Uterus (tissue), 4 donors: Measurements from ENCODE around the gene GSS. TPM values are rescaled to one million over a fixed set of nuclear protein-coding genes. Genes with fewer than 3 reads are reported as not detected.

Experiments used
- DNase-seq, 2 donors: peaks; one replicate each; pipeline ENCODE4 v3.0.0-alpha.2; 2019 to 2020
- H3K27ac ChIP-seq, 2 donors: fragments of 200-600 bp; sonication (generic); 1 replicate in 1 of 2; 2 replicates in 1 of 2; pipeline ENCODE4 v1.5.1; 2016 to 2018
- H3K27me3 ChIP-seq, 2 donors: fragments of 200-600 bp; sonication (generic); one replicate each; pipeline ENCODE4 v1.5.1; 2018 to 2019; ENCODE audit warnings: control low read depth in 1 of 2
- H3K36me3 ChIP-seq, 2 donors: fragments of 200-600 bp; sonication (generic); one replicate each; pipeline ENCODE4 v1.5.1; 2019; ENCODE audit warnings: control low read depth in 1 of 2
- H3K4me1 ChIP-seq, 2 donors: fragments of 200-600 bp; sonication (generic); one replicate each; pipeline ENCODE4 v1.5.1; 2018 to 2019; ENCODE audit warnings: control low read depth in 1 of 2
- H3K4me3 ChIP-seq, 2 donors: fragments of 200-600 bp; sonication (generic); 1 replicate in 1 of 2; 2 replicates in 1 of 2; pipeline ENCODE4 v1.5.1; 2018 to 2019; ENCODE audit warnings: mild to moderate bottlenecking in 1 of 2
- H3K9me3 ChIP-seq, 2 donors: fragments of 200-600 bp; sonication (generic); one replicate each; pipeline ENCODE4 v1.5.1; 2019; ENCODE audit warnings: control low read depth in 1 of 2
- CTCF ChIP-seq, 4 experiments: fragments of 200-600 bp in 2 of 4; fragments of 450-650 bp in 2 of 4; sonication (generic) in 2 of 4; IDR thresholded peaks; one replicate each; pipeline ENCODE4 v1.5.1; 2016 to 2019; ENCODE audit warnings: antibody characterized with exemption in 4 of 4, mild to moderate bottlenecking in 2 of 4, moderate library complexity in 1 of 4
- POLR2A ChIP-seq, 2 donors: fragments of 450-650 bp; IDR thresholded peaks; one replicate each; pipeline ENCODE4 v1.6.1; 2016; ENCODE audit warnings: antibody characterized with exemption in 2 of 2, mild to moderate bottlenecking in 1 of 2, moderate library complexity in 1 of 2
- intact Hi-C: fragments of 100-400 bp; cut with DNase I; formaldehyde crosslinking; loops from one replicate; pipeline ENCODE4 v1.15.1; 2023; ENCODE audit warnings: low total_unique reads
- total RNA-seq, 4 donors: library from RNA; depleted of rRNA in 3 of 4; stranded (reverse); fragments of >200 nt in 3 of 4; gene quantifications; one replicate each; pipeline versions ENCODE4 v1.1.0 to v1.2.4, GENCODE V29; 2014 to 2023
- donor health status: DM: yes; HTN: yes; CAD: no.

Gene GSS
- total RNA-seq, 4 donors from 2014 or later = 3.8 to 47.2 (median 16.5) TPM

GRCh38 chr20:35002426-35003210 lies 47.0 kb upstream of the GSS start:
- DNase-seq = no peak
- Histone ChIP-seq H3K36me3 (no peaks in the 10 kb centered on the region), H3K27me3 (no peaks in the 10 kb centered on the region), H3K9me3 (no peaks in the 10 kb centered on the region), H3K4me1 (no peaks in the 10 kb centered on the region), H3K4me3 (no peak overlapping the region), H3K27ac (no peak overlapping the region)
- intact Hi-C loops = no loop called here
- TF ChIP-seq CTCF (IDR thresholded peaks at IDR 0.05) = no peak
- no peak for TF ChIP-seq POLR2A (IDR thresholded peaks at IDR 0.05)

GRCh38 chr20:35001596-35002362 lies 46.2 kb upstream of the GSS start:
- no peaks in the 10 kb centered on the region for H3K36me3 ChIP-seq
- intact Hi-C loops = no loop called here
- no peaks in the 10 kb centered on the region for H3K4me1 ChIP-seq
- H3K9me3 ChIP-seq = no peaks in the 10 kb centered on the region
- H3K4me3 ChIP-seq = no peak overlapping the region
- no peak for TF ChIP-seq POLR2A (IDR thresholded peaks at IDR 0.05)
- no peak for TF ChIP-seq CTCF (IDR thresholded peaks at IDR 0.05)
- H3K27me3 ChIP-seq = no peaks in the 10 kb centered on the region
- DNase-seq = no peak
- H3K27ac ChIP-seq = no peak overlapping the region

GRCh38 chr20:35000922-35001595 lies 45.5 kb upstream of the GSS start:
- Histone ChIP-seq H3K9me3 (no peaks in the 10 kb centered on the region), H3K4me3 (no peak overlapping the region), H3K27ac (no peak overlapping the region), H3K36me3 (no peaks in the 10 kb centered on the region), H3K4me1 (no peaks in the 10 kb centered on the region), H3K27me3 (no peaks in the 10 kb centered on the region)
- intact Hi-C loops = no loop called here
- no peak for TF ChIP-seq POLR2A (IDR thresholded peaks at IDR 0.05)
- no peak for DNase-seq

- intact Hi-C loops = no loop called here
- H3K4me1 ChIP-seq = no peaks in the 10 kb centered on the region
- no peaks in the 10 kb centered on the region for H3K36me3 ChIP-seq
- no peak overlapping the region for H3K4me3 ChIP-seq
- no peak overlapping the region for H3K27ac ChIP-seq
- H3K27me3 ChIP-seq = no peaks in the 10 kb centered on the region
- no peak for TF ChIP-seq POLR2A (IDR thresholded peaks at IDR 0.05)
- TF ChIP-seq CTCF (IDR thresholded peaks at IDR 0.05) = no peak
- H3K9me3 ChIP-seq = no peaks in the 10 kb centered on the region
- DNase-seq = no peak
Observed at GRCh38 chr20:35000311-35000921, 44.8 kb upstream of the GSS start.

GRCh38 chr20:34999782-35000181 lies 44.2 kb upstream of the GSS start:
- Histone ChIP-seq H3K9me3 (no peaks in the 10 kb centered on the region), H3K27me3 (no peaks in the 10 kb centered on the region), H3K4me1 (no peaks in the 10 kb centered on the region), H3K27ac (no peak overlapping the region), H3K36me3 (no peaks in the 10 kb centered on the region), H3K4me3 (no peak overlapping the region)
- intact Hi-C loops = no loop called here
- TF ChIP-seq CTCF (IDR thresholded peaks at IDR 0.05) (no peak), POLR2A (IDR thresholded peaks at IDR 0.05) (no peak)
- DNase-seq = no peak
